Progenitor cell of endocrine pancreas (in vitro differentiated cells): ENCODE data around the gene DOCK6. TPM values are rescaled to one million over a fixed set of nuclear protein-coding genes. Genes with fewer than 3 reads are reported as not detected.

Experiments
- DNase-seq: peaks from one replicate; pipeline ENCODE4 v3.0.0; 2021; ENCODE audit warnings: low spot score; ENCODE audit not compliant: unreplicated experiment
- H3K27ac Mint-ChIP-seq: 2 replicates; pipeline ENCODE4 v1.8.0; 2021; ENCODE audit warnings: mild to moderate bottlenecking, moderate library complexity, mixed read lengths
- H3K27me3 Mint-ChIP-seq: 2 replicates; pipeline ENCODE4 v1.8.0; 2021; ENCODE audit warnings: mixed read lengths
- H3K36me3 Mint-ChIP-seq: 2 replicates; pipeline ENCODE4 v1.8.0; 2022; ENCODE audit warnings: mixed read lengths; ENCODE audit not compliant: insufficient read depth
- H3K4me1 Mint-ChIP-seq: 2 replicates; pipeline ENCODE4 v1.8.0; 2021; ENCODE audit warnings: low read depth, mixed read lengths
- H3K4me3 Mint-ChIP-seq: 2 replicates; pipeline ENCODE4 v1.8.0; 2021; ENCODE audit warnings: low read depth, mild to moderate bottlenecking, moderate library complexity, mixed read lengths
- H3K9me3 Mint-ChIP-seq: 2 replicates; pipeline ENCODE4 v1.8.0; 2021; ENCODE audit warnings: low read depth, mixed read lengths
- CTCF ChIP-seq: fragments of 200-600 bp; sonication (generic); IDR thresholded peaks from one replicate; pipeline ENCODE4 v1.5.0; 2021; ENCODE audit warnings: antibody characterized with exemption, mild to moderate bottlenecking; ENCODE audit not compliant: unreplicated experiment
- total RNA-seq: library from RNA; stranded (reverse); gene quantifications from 2 replicates; pipeline ENCODE4 v1.2.1, GENCODE V29; 2021

The DOCK6 gene
- total RNA-seq, 1 donor from 2014 or later: 88.0 TPM

- TF ChIP-seq CTCF: no peak
- no peaks in the 10 kb centered on the region for H3K27me3 Mint-ChIP-seq
- peaks cover 5% of the 10 kb centered on the region for H3K36me3 Mint-ChIP-seq
- H3K4me1 Mint-ChIP-seq: peaks cover 2% of the 10 kb centered on the region
- no peaks in the 10 kb centered on the region for H3K9me3 Mint-ChIP-seq
- H3K27ac Mint-ChIP-seq: no peak overlapping the region
- DNase-seq: no peak
- H3K4me3 Mint-ChIP-seq: no peak overlapping the region
Measured at GRCh38 chr19:11199517-11199916, 62.8 kb downstream of the DOCK6 start.

GRCh38 chr19:11198769-11199424 lies 63.4 kb downstream of the DOCK6 start:
- Mint-ChIP-seq H3K4me3 (peak overlapping the region; percentile 37), H3K27ac (peak overlapping the region; percentile 33), H3K4me1 (peaks cover 2% of the 10 kb centered on the region), H3K9me3 (no peaks in the 10 kb centered on the region), H3K27me3 (no peaks in the 10 kb centered on the region), H3K36me3 (peaks cover 5% of the 10 kb centered on the region)
- DNase-seq: no peak
- no peak for TF ChIP-seq CTCF

- H3K4me1 Mint-ChIP-seq: peaks cover 2% of the 10 kb centered on the region
- no peaks in the 10 kb centered on the region for H3K27me3 Mint-ChIP-seq
- peak overlapping the region; percentile 76 for H3K4me3 Mint-ChIP-seq
- H3K9me3 Mint-ChIP-seq: no peaks in the 10 kb centered on the region
- TF ChIP-seq CTCF: no peak
- no peak for DNase-seq
- peaks cover 5% of the 10 kb centered on the region for H3K36me3 Mint-ChIP-seq
- peak overlapping the region; percentile 95 for H3K27ac Mint-ChIP-seq
Measured at GRCh38 chr19:11198175-11198534, 64.2 kb downstream of the DOCK6 start.

DNA sequence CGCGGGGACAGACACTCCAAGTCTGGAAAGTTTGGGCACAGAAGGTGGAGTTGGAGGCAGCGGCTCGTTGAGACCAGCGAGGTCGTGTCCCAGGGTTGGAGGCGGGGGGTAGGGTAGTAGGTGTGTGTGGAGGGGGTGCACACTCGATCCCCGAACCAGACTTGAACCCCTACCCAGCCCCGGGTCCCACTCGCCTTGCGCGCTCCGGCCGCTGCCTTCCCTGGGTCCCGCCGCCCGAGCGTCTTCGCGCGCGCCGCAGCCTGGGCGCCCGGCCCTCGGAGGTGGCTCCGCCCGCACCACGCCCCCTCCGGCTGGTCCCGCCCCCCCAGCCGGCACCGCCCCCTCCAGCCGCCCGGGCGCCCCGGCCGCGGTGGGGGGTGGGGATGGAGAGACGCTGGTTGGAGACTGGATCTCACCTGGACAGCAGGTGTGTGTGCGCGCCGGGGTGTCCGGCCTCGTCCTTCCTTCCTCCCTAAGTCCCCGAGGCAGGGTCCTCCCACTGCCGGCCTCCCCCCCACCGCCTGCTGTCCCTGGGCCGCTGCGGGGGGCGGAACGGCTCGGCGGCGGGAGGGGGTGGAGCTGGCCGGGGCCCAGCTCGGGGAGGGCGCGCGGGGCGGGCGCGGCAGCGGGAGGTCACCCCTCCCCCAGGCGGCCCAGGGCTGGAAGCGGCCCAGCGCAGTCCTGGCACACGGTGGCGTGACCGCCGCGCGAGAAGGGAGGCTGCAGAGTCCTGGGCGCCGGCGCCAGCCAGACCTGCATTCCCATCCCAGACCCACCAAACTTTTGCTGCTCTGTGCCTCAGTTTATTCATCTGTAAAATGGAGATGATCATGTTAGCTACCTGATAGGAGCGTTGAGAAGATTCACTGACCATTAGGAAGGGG lies 64.8 kb downstream of the DOCK6 start, which contains the start of gene KANK2:
TSS of gene KANK2 (minus strand) at position 255 of the 884 bp plus-strand sequence. CDS start 3,034 bp downstream, outside the sequence.
- DNase-seq: peak; percentile 89
- H3K9me3 Mint-ChIP-seq: no peaks in the 10 kb centered on the region
- peak; percentile 18 for TF ChIP-seq CTCF
- H3K27ac Mint-ChIP-seq: peak within 1 kb of the TSS; percentile 95
- H3K27me3 Mint-ChIP-seq: no peaks in the 10 kb centered on the region
- peaks cover 5% of the 10 kb centered on the region for H3K36me3 Mint-ChIP-seq
- H3K4me3 Mint-ChIP-seq: peak within 1 kb of the TSS; percentile 76
- H3K4me1 Mint-ChIP-seq: peaks cover 2% of the 10 kb centered on the region

GRCh38 chr19:11196406-11197287 lies 65.7 kb downstream of the DOCK6 start:
- peak overlapping the region; percentile 41 for H3K27ac Mint-ChIP-seq
- no peak for DNase-seq

More at GRCh38 chr19:11196406-11197287, 65.7 kb downstream of the DOCK6 start:
- Mint-ChIP-seq H3K9me3 (no peaks in the 10 kb centered on the region), H3K36me3 (peaks cover 2% of the 10 kb centered on the region), H3K4me3 (peak overlapping the region; percentile 76), H3K27me3 (no peaks in the 10 kb centered on the region), H3K4me1 (peaks cover 2% of the 10 kb centered on the region)
- no peak for TF ChIP-seq CTCF
